T-helper 2 cell treated with Interferon-gamma antibody and Interleukin-4, amounts not matched to agents 100 ng/mL and 5 ng/mL, for 36 hours (primary cell): Measurements from ENCODE around the gene KLK12. TPM values are rescaled to one million over a fixed set of nuclear protein-coding genes. Genes with fewer than 3 reads are reported as not detected.

Experiments
- intact Hi-C: fragments of 100-400 bp; cut with micrococcal nuclease; formaldehyde crosslinking; loops from one replicate; pipeline ENCODE4 v1.15.1; 2023
- total RNA-seq: library from RNA; stranded (reverse); gene quantifications from 2 replicates; pipeline ENCODE4 v1.2.3, GENCODE V29; 2022

KLK12 gene
- total RNA-seq, result not detected in 2 replicates

- intact Hi-C loops, result no loop called here
Observed at GRCh38 chr19:51034704-51035103, at the start of gene KLK12. TSS of gene KLK12 (minus strand) at chr19:51035002. CDS start at chr19:51034621, 381 bp downstream.

GRCh38 chr19:51084505-51084904 lies 49.7 kb upstream of the KLK12 start:
- intact Hi-C loops, result no loop called here

- intact Hi-C loops, result no loop called here
Observed at GRCh38 chr19:51083783-51084182, 49.0 kb upstream of the KLK12 start.

- intact Hi-C loops, result no loop called here
Observed at GRCh38 chr19:51083181-51083580, 48.4 kb upstream of the KLK12 start.

- intact Hi-C loops, result no loop called here
Observed at GRCh38 chr19:51082611-51083010, 47.8 kb upstream of the KLK12 start, which contains the start of gene KLK14. TSS of gene KLK14 (minus strand) at chr19:51082887. CDS start at chr19:51082614, 273 bp downstream.

- intact Hi-C loops, result no loop called here
Observed at GRCh38 chr19:51081476-51081875, 46.7 kb upstream of the KLK12 start.

- intact Hi-C loops, result no loop called here
Observed at GRCh38 chr19:51079481-51080110, 44.8 kb upstream of the KLK12 start.

GRCh38 chr19:51078731-51079130 lies 43.9 kb upstream of the KLK12 start:
- intact Hi-C loops, result no loop called here

- intact Hi-C loops, result no loop called here
Observed at GRCh38 chr19:51078104-51078503, 43.3 kb upstream of the KLK12 start.

GRCh38 chr19:51076631-51077213 lies 41.9 kb upstream of the KLK12 start:
- intact Hi-C loops, result no loop called here

- intact Hi-C loops, result no loop called here
Observed at GRCh38 chr19:51075998-51076397, 41.2 kb upstream of the KLK12 start.

GRCh38 chr19:51071095-51071405 lies 36.2 kb upstream of the KLK12 start:
- intact Hi-C loops, result no loop called here

GRCh38 chr19:51070334-51071094 lies 35.7 kb upstream of the KLK12 start:
- intact Hi-C loops, result no loop called here

- intact Hi-C loops, result no loop called here
Observed at GRCh38 chr19:51066393-51067186, 31.8 kb upstream of the KLK12 start.

- intact Hi-C loops, result no loop called here
Observed at GRCh38 chr19:51065221-51065960, 30.6 kb upstream of the KLK12 start.

- intact Hi-C loops, result no loop called here
Observed at GRCh38 chr19:51064534-51065220, 29.9 kb upstream of the KLK12 start, which contains the start of gene KLK13. TSS of gene KLK13 (minus strand) at chr19:51065092. CDS start at chr19:51065067, 25 bp downstream.

GRCh38 chr19:51063664-51064063 lies 28.9 kb upstream of the KLK12 start:
- intact Hi-C loops, result no loop called here

GRCh38 chr19:51060973-51061372 lies 26.2 kb upstream of the KLK12 start:
- intact Hi-C loops, result no loop called here

GRCh38 chr19:51060336-51060735 lies 25.5 kb upstream of the KLK12 start:
- intact Hi-C loops, result no loop called here

GRCh38 chr19:51059715-51060114 lies 24.9 kb upstream of the KLK12 start:
- intact Hi-C loops, result no loop called here
